Measurements from ENCODE around the gene C2orf66. TPM values are rescaled to one million over a fixed set of nuclear protein-coding genes. Genes with fewer than 3 reads are reported as not detected.

Gene C2orf66
- under 1 TPM in 4 of 5 donors, not detected in 1; 0.18 to 0.40 (median 0.24) TPM for polyA plus RNA-seq (ENCODE audit: insufficient read depth in 1 of 5, insufficient read length in 5 of 5, low replicate concordance in 1 of 5)
- long read RNA-seq, donor 1, result 0 reads
- long read RNA-seq, donor 2, result 0 reads
- long read RNA-seq, donor 3, result 0 reads
- long read RNA-seq, donor 4, result 0 reads
- long read RNA-seq, donor 5, result 0 reads
- long read RNA-seq, donor 6, result 0 reads
- long read RNA-seq, donor 7, result 0 reads
- long read RNA-seq, donor 8, result 0 reads

DNA sequence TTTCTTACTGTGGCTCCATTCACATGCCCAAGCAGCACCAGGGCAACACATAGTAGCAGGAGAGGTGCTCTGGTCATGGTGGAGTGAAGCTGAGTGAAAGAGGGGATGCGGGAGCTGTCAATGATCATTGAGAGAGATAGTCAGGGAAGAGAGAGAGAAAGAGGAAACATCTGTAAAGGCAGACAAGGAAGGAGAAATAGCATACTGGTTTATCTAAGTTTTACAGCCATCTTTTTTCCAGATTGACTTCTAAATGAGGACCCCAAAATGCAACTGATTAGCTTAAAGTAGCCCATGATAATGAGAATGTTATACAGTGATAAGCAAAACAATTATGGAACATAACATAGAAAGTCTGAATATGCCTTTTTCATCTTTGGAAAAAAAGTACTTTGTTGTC lies at the start of gene C2orf66:
Gene C2orf66 (minus strand): TSS at position 96 of the 400 bp plus-strand sequence. CDS start 19 bp downstream, at position 77.
- DNase-seq, result no peak

DNA sequence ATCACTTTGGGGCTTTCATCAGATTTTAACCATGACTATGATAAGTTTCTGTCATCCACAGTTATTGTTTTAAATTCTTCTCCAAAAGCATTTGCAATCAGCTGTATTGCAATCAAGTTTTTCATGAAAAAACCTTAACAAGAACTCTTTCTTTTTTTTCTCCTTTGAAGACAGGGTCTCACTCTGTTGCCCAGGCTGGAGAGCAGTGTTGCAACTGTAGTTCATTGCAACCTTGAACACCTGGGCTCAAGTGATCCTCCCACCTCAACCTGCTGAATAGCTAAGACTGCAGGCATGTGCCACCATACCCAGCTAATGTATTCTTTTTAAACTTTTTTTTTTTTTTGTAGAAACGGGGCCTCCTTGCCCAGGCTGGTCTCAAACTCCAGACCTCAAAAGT lies 45.5 kb upstream of the C2orf66 start:
- no peak for DNase-seq

DNA sequence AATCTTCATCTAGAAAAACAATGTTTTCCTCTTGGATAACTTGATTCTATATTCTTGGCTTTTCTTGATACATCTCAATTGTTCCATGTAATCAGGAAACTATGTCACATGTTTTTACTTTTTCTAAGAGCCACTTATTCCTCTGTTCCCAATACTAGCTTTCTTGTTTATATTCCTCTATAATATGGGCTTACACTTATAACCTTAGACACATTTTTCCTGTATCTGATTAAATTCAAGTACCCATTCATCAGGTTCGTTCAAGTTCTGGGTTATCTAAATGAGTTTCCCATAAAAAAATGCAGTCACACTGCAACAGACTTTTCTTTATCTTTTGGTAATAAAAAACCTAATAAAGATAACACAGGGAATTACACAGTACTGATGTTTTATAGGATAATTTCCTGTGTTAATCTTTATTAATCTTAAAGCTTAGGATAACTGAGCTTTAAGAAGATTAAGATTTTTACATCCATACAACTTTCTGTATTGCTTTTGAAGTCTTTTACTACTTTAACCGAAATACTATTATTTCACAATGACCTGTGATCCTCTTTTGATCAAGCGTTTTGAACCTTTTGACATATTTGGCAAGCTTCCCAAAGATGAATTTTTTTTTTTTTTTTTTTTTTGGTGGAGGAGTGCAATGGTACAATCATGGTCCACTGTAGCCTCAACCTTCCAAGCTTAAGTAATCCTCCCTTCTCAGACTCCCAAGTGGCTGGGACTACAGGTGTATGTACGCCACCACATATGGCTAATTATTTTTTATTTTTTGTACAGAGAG lies 44.3 kb upstream of the C2orf66 start:
- no peak for DNase-seq

DNA sequence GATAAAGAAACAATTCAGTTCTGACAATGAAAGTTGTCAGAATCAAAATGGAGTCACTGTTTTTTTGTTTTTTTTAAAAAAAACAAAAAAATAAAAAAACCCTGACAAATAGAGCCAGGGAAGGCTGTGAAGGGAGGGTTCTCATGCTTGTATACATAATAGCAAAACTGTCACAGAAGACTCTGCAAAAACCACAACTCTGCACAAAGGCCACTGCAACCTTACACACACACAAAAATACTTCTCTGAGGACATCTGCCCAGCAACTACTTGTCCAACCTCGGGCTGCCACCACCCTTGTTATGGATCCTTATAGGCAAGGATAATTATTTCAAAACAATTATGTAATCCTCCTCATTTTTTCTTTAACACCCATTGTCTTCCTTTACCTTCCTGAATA lies 41.9 kb upstream of the C2orf66 start:
- no peak for DNase-seq

DNA sequence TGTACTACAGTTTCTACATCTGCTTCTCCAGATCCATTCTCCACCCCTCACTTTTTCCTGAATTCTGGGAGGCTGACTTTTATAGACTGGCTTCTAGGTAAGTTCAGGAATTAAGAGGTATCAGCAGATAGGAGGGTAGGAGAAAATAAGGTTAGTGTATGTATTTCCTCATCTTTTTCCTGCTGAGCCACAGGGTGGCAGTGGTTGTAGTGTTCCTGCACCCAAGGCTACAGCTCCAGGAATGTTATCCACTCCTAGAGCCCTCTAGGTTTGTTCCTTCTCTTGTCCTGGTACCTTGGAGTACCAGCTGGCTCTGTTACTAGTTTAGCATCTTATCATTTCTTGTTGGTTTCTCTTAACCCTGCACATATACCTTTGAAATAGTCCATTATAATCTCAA lies 40.7 kb upstream of the C2orf66 start:
- no peak for DNase-seq

DNA sequence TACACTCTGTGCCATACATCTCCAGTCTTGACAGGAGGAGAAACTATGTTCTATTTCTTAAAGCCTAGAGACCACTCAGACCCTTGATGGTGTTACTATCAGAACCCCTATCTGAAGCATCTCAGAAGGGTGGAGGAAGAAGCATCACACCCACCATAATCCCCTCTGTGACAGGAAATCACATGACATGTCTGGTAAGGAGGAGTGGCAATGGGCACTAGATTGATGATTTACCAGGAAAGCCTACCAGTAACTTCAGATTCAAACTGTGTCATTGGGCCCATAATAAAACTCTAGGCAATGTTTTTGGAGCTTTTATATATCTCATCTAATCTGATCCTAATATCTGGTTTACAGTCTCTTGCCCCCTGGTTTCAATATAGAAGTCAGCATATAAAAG lies 37.1 kb upstream of the C2orf66 start:
- DNase-seq, result no peak

DNA sequence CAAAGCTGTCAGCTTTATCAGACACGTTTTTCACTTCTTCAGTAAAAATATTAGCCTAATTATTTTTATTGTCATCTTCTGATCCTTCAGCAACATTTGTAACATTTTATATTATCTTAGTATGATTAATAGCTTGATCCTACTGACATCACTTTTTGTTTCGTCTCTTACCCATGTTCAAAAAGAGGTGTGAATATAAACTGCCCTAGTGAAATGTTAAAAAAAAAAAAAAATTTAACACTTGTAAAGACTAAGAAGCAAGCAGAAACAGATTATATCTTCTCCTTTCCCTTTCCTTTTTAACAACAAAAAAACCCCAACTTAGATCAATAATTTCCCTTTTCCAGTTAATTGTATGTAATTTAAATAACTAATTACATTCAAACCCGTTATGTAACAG lies 36.2 kb upstream of the C2orf66 start:
- DNase-seq, result no peak

DNA sequence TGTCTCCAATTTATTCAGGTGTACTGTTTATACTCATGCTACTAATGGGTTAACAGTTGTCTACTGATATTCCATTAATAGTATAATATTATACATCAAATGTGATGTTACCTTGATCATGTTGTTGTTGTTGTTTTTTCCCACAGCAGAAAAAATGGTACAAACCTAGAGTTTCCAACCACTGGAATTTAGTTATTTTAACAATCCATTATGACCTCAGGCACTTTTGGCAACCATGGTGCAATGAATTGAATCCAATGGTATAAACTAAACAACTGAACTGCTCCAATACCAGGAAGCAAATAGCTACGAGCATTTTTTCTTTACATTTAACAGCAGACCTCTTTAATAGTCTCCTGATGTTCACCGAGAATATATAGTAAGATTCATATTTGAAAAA lies 31.0 kb upstream of the C2orf66 start:
- no peak for DNase-seq

DNA sequence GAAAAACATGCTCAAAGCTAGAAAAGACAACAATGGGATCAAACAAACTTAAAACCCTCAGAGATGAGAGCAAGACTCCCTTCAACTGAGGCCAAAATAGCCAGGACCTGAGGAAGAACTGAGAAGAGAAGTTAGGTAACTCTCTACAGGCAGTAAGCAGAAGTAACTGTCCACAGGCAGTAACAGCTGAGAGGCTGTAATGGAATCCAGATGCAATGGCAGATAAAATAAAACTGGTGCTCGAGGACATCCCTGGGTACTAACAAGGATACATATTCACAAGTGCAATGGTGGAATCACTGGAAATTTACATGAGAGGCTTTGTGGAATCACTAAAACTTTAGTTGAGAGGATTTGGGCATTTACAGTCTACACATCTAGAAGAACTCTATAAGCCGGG lies 30.4 kb upstream of the C2orf66 start:
- no peak for DNase-seq

DNA sequence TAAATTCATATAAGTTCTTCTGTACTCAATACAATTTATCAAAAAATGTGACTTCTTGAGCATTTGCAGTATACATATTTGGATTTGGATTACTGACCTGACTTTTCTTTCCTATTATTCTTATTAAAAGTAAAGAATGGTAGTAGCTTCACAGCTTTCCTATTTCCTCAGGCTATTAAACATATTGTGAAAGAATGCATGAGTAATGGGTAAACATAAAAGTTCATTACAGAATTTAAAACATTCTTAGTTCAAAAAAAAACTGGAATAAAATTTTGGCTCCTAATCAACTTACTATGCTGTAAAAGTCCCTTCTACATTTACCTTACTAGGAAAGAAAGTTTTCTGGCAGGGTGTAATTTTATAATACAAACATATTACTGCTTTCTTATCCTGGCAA lies 27.3 kb upstream of the C2orf66 start:
- no peak for DNase-seq

DNA sequence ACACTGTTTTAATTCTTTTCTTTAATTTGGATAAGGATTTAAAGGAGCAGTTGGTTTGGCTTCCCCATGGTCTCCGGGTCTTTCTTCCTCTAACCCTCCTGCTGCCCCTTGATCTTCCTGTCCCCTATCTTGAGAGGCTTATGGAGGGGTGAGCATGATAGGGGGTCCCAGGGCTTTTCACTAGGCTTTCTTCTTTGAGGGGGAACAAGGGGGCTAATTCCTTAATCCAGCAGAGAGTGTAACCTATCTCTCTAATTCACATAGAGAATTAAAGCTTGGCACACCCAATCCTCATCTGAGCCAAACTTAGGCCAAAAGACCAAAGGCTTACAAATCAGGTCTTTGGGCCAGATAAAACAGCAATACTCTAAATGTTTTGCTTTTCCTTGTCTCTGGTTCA lies 21.5 kb upstream of the C2orf66 start:
- DNase-seq, result no peak

DNA sequence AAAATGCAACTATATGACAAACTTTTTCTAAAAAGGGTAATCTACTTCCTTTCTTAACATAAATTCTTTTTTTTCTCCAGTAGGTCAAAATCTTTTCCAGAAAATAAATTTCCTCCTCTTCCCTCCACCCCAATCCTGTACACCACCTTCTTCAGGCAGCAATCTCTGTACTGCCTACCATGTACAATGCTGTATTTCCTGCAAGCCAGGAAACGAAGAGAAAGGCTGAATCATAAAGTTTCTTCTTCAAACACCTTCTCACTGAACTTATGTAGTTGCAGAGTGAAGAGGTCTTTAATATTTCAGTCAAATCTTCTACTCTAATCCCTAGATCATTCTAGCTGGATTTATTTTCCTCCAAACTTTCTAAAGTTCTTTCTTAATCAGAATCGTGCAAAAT lies 18.2 kb upstream of the C2orf66 start:
- no peak for DNase-seq

DNA sequence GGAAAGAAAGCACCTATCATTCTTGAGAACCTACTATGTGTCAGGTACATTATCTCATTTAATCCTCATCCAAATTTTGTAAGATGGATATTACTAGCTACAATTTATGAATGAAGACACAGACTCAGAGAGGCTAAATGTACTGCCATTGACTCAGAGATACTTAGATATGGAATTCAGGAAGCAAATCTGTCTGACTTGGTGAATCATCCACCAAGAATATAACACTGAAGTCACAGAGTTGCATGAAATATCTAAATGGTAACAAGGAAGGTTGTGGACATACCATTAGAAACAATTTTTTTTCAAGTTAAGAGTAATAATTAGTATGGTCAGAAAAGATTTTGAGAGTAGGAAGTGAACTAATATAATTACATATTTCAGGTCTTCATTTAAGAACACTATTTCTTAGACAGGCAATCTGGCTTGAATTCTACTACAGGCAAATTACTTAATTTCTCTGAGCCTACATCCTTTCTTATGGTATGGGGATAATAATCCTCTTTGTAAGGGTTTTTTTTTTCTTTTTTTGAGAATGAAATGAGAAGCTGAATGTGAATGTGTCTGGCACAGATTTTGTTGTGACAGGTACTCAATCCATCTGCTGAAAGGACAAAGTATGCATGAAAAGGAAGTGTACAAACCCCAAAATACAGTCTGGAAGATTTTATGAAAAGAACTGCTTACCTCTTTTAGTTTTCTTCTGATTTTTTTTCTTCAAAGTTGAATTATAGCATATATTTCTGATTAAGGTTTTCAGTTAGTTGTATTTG lies 14.8 kb upstream of the C2orf66 start:
- DNase-seq, result no peak

DNA sequence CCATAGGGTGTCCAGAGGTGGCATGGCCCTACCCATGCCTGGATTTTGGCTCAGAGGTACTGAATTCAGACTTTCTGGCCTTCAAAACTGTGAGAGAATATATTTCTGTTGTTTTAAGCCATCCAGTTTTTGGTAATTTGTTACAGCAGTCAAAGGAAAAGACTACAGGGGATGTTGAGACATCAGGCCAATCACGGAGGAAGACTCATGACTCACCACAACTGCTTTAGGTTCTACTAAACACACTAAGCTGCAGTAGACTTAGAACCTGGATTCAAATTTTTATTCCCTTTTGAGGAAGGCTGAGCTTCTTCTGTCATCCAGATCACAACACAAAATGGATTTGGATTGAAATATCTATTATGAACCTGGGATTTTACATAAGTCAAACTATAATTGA lies 12.0 kb upstream of the C2orf66 start:
- no peak for DNase-seq

DNA sequence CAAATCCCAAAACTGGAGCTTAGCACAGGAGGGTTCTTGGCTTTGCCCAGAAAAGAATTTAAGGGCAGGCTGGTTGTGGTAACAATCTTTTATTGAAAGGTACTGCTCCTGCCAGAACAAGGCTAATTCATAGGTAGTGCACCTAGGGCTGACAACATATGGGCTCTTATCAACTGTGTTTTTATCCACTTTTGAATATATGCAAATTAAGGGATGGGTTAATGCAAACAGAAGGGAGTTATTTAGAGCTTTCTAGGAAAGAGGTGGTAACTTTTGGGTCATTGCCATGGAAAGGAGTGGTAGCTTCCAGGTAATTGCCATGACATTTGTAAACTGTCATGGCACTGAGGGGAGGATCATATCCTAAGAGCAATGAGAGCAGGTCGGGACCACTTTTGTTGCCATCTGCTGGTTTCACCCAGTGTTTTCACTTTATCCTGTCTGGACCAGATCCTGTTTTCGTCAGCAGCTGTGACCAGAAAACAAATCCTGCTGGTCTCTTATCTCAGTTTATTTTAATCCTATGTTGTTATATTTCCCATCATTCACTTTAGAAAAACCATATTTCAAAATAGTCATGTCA lies 981 bp downstream of the C2orf66 start:
- no peak for DNase-seq

DNA sequence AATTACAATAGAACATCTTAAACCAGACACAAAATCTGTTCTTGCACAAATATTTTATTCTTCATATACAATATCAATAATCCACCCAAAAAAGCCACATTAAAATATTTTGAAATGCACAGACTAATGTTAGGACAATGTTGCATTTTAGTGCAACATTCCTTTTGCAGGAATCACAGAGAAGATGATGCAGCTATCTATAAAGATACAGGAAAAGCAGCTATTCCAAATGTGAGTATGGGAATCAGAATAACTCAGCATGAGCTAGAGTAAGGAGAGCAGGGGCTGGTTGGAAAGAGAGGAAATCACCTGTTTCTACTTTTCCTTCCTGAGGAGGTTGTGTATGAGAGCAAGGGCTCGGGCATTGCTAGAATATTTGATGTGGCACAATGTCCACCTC lies 4.8 kb downstream of the C2orf66 start:
- DNase-seq, result no peak

DNA sequence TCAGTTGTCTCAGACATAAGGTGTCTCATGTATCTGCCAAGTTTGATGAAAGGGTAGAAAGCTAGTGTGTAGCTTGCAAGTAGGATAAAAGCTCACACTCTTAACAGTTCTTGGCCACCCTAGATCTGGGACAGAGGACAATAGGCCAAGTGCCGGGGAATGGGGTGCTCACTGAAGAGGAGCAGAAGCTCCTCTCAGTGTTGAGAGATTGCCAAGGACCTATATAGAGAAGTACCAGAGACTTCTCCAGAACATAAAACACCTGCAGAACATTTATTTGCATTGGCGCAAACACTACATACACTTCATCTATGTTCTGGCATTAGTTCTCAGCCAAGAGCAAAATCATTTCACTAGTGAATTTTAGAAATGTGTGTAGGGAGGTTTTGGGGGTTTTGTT lies 6.8 kb downstream of the C2orf66 start:
- no peak for DNase-seq

DNA sequence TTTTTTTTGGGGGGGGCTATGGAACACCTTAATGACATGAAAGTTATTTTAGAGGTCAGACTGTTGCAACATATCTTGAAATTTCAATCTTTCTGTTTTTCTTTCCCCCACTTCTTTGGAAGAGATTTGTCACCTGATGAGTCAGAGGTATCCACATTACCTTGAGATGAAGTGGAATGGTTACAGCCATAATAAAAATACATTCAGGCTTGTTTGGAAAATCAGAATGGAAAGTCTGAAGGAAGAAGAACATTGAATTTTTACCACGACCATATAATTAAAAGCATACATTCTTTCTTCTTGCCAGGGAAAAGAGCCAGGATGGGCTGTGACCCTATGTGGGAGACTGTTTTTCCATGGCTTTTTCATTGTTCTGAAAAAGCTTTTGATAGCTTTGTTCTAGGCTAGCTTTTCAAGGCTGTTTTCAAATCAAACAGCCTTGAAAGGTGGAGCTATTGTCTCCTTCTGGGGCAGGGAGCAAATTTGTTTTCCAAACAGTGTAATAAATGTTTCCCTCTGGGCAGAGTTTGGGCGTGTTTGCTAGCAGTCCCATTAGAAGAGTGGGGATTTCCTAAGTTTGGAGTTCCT lies 7.4 kb downstream of the C2orf66 start:
- DNase-seq, result no peak

DNA sequence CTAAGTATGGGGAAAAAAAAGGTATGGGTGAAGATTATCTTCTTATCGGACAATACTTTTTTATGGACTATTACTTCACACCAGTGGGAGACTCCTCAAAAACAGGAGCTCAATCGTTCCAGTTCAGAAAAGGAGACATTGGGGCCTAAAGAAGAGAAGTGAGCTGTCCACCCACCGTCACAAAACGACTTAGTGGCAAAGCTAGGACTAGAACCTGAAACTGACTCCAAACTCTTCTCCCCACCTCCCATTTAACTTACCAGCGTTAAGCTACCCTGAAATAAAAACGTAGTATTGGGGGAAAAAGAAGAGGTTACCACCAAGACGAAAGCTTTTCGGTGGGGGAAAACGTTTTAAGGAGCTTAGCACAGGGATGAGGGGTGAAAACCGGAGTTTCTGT lies 10.2 kb downstream of the C2orf66 start:
- peak in 1 of 2 donors; percentile 5 for DNase-seq

DNA sequence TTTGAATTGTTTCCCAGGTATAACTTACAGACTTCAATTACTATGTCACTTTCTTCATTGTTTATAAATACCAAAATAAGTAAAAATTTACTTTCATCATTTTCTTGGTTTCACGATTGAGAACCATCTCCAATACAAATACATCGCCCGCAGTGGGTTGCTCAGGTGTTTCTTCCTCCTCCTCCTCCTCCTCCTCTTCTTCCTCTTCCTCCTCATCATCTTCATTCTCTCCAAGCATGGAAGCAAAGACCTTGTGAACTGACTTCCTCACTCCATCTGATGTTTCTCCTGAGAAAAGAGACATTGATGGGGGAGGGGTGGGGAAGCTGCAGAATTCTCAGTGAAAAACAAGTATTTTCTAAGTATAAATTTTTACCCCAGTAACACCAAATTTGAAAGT lies 16.3 kb downstream of the C2orf66 start:
- DNase-seq, result no peak

DNA sequence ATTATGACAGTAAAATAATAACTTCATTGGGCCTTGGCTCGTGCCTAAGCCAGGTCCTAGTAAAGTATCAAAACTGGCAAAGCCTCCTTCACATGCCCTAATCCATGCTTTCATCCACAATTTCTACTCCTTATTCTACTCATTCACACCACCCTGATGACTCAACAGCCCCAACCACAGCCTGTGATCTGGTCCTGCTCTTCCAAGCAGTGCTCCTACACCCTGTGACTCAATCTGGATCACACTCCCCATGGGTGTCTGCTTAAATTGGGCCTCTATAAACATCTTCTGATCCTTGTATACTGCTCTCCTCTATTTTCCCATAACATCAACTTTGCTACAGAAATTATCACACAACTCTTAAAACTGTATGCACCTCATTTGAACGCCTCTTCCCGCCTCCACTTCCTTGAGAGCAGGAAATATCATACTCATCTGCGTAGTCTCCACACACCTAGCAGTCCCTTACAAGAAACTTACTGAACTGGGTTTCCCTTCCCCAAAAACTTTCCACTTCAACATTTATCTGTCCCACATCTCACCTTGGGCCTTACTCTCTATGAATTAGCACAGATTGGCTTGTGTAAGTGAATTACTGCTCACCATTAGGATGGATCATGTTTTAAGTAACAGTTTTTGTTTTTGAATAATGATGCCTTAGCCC lies 25.6 kb downstream of the C2orf66 start:
- no peak for DNase-seq

DNA sequence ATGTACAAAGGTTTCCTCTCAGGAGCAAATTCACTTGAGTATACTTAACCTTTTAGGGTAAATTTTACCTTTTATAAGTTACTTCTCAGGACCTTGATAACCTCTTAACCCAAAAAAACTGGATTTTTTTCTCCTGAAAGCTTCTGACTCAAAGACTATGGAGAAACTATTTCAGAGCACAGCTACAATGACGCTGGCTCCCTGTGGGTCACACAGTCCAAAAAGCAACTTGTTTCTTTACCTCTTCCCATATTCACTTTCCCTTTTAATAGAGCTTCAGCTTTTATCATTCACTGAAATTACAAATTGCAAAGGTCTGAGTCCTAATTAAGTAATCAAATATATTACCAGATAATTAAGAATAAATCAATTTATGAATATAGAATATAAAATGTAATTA lies 42.1 kb downstream of the C2orf66 start:
- no peak for DNase-seq

Data from right lung (tissue), 10 donors.